HepG2 (cell line): ENCODE results near the gene GUCY2F. TPM values are rescaled to one million over a fixed set of nuclear protein-coding genes. Genes with fewer than 3 reads are reported as not detected.

ENCODE experiments used
- ATAC-seq: fragments of 200-7000 bp; cut with Tn5 transposase; 3 replicates; pipeline ENCODE4 v1.9.1; 2020; ENCODE audit warnings: mild to moderate bottlenecking, moderate library complexity
- BruUV-seq: library from RNA; stranded (reverse); fragments of 400-500 nt; replicated peaks from 2 replicates; lab custom pipeline; 2021; lab: Mats Ljungman, UMichigan
- CTCF ChIA-PET: fragments of 300-600 bp; formaldehyde crosslinking; extraction: SDS; loops from one replicate; lab custom pipeline; 2021; ENCODE audit warnings: low total read pairs, inconsistent platforms, low intra/inter-chr PET ratio; lab: Yijun Ruan, JAX
- POLR2A ChIA-PET: fragments of 350-600 bp; sonication (Branson Sonifier 250); formaldehyde crosslinking; loops from one replicate; lab custom pipeline; 2020; ENCODE audit warnings: antibody characterized with exemption, inconsistent platforms; lab: Yijun Ruan, JAX
- DNase-seq: peaks from one replicate; pipeline ENCODE4 v3.0.0-alpha.2; 2015; ENCODE audit warnings: low spot score
- FAIRE-seq: peaks from 3 replicates; lab custom pipeline; 2011; peaks lifted over from hg19 to GRCh38; lab: Jason Lieb, UNC
- H2AFZ ChIP-seq: one replicate; pipeline ENCODE4 v1.6.1; 2011; ENCODE audit warnings: low read length, inconsistent platforms
- H3K27ac ChIP-seq: fragments of 300-600 bp; 3 replicates; pipeline ENCODE4 v1.8.0; 2011; ENCODE audit warnings: mixed run types, mild to moderate bottlenecking, mixed read lengths, low read length, inconsistent platforms; ENCODE audit not compliant: insufficient read depth; ENCODE audit errors: extremely low read length
- H3K27me3 ChIP-seq, 2 experiments: fragments of 200-600 bp in 1 of 2; 2 replicates in 1 of 2; 3 replicates in 1 of 2; pipeline versions ENCODE4 v1.6.0 to v1.8.0; 2011; ENCODE audit warnings: low read length in 2 of 2, mild to moderate bottlenecking in 2 of 2, moderate library complexity in 2 of 2, inconsistent platforms in 1 of 2; ENCODE audit not compliant: insufficient read depth in 2 of 2, control insufficient read depth in 1 of 2
- H3K36me3 ChIP-seq, 2 experiments: fragments of 200-600 bp in 1 of 2; replicated peaks in 1 of 2; 2 replicates in 1 of 2; 3 replicates in 1 of 2; pipeline versions ENCODE4 v1.5.1 to v1.8.0; 2011; ENCODE audit warnings: low read length in 2 of 2, inconsistent platforms in 1 of 2; ENCODE audit not compliant: insufficient read depth in 2 of 2, control insufficient read depth in 1 of 2
- H3K4me1 ChIP-seq: 2 replicates; pipeline ENCODE4 v1.5.1; 2012; ENCODE audit warnings: low read length, inconsistent platforms; ENCODE audit not compliant: insufficient read depth
- H3K4me2 ChIP-seq: 2 replicates; pipeline ENCODE4 v1.6.0; 2011; ENCODE audit warnings: low read depth, low read length, inconsistent platforms
- H3K4me3 ChIP-seq, 3 experiments: fragments of 200-600 bp in 1 of 3; sonication (generic), shearing (Covaris generic) in 1 of 3; replicated peaks in 1 of 3; 2 replicates each; pipeline ENCODE4 v1.5.1; 2011 to 2016; ENCODE audit warnings: low read length in 3 of 3, inconsistent platforms in 2 of 3, low read depth in 2 of 3, mild to moderate bottlenecking in 2 of 3, control low read depth in 1 of 3, mixed read lengths in 1 of 3; ENCODE audit not compliant: insufficient read depth in 1 of 3
- H3K79me2 ChIP-seq: one replicate; pipeline ENCODE4 v1.6.1; 2011; ENCODE audit warnings: low read length, inconsistent platforms; ENCODE audit not compliant: insufficient read depth
- H3K9ac ChIP-seq: 2 replicates; pipeline ENCODE4 v1.6.0; 2011; ENCODE audit warnings: mild to moderate bottlenecking, low read depth, low read length, inconsistent platforms; ENCODE audit not compliant: insufficient read depth
- H3K9me3 ChIP-seq: 2 replicates; pipeline ENCODE4 v1.5.1; 2012; ENCODE audit warnings: mild to moderate bottlenecking, low read length
- H4K20me1 ChIP-seq: 2 replicates; pipeline ENCODE4 v1.6.0; 2011; ENCODE audit warnings: inconsistent platforms, mild to moderate bottlenecking, low read length, moderate library complexity; ENCODE audit not compliant: insufficient read depth
- CREBL2 ChIP-seq: sonication (generic); formaldehyde crosslinking; IDR thresholded peaks from 2 replicates; pipeline ENCODE4 v1.8.1; 2023; ENCODE audit warnings: missing genetic modification reagents, mild to moderate bottlenecking, borderline replicate concordance
- EP300 ChIP-seq, 3 experiments: sonication (generic) in 1 of 3; formaldehyde crosslinking in 1 of 3; IDR thresholded peaks; 2 replicates each; pipeline versions ENCODE4 v1.5.1 to v1.6.1; 2011 to 2020; ENCODE audit warnings: low read depth in 2 of 3, low read length in 2 of 3, borderline replicate concordance in 1 of 3, improper control_type of control experiment in 1 of 3, mild to moderate bottlenecking in 1 of 3, missing genetic modification reagents in 1 of 3, moderate library complexity in 1 of 3
- MEF2D ChIP-seq: sonication (generic); formaldehyde crosslinking; IDR thresholded peaks from 2 replicates; pipeline ENCODE4 v1.5.1; 2020; ENCODE audit warnings: mild to moderate bottlenecking, missing genetic modification reagents
- MTF2 ChIP-seq: sonication (generic); formaldehyde crosslinking; IDR thresholded peaks from 2 replicates; pipeline ENCODE4 v1.5.0; 2020; ENCODE audit warnings: missing genetic modification reagents, borderline replicate concordance
- RFXANK ChIP-seq: IDR thresholded peaks from 2 replicates; pipeline ENCODE4 v1.6.1; 2016
- RFXAP ChIP-seq: sonication (generic); formaldehyde crosslinking; IDR thresholded peaks from 2 replicates; pipeline ENCODE4 v1.4.0; 2020; ENCODE audit warnings: missing genetic modification reagents, borderline replicate concordance
- RXRB ChIP-seq: IDR thresholded peaks from 2 replicates; pipeline ENCODE4 v1.6.1; 2016; ENCODE audit warnings: borderline replicate concordance, missing genetic modification reagents, missing compliant biosample characterization
- ZFP36L2 ChIP-seq: sonication (generic); formaldehyde crosslinking; IDR thresholded peaks from 2 replicates; pipeline ENCODE4 v1.4.0; 2020; ENCODE audit warnings: missing genetic modification reagents
- ZMYM3 ChIP-seq: sonication (generic); formaldehyde crosslinking; IDR thresholded peaks from 2 replicates; pipeline ENCODE4 v1.5.1; 2020; ENCODE audit warnings: mild to moderate bottlenecking, missing genetic modification reagents
- ZNF3 ChIP-seq: IDR thresholded peaks from 2 replicates; pipeline ENCODE4 v1.7.0; 2017; ENCODE audit warnings: inconsistent platforms
- ZNF513 ChIP-seq: sonication (generic); formaldehyde crosslinking; conservative IDR thresholded peaks from 2 replicates; pipeline ENCODE4 v1.5.0; 2020; ENCODE audit warnings: missing genetic modification reagents
- ZNF552 ChIP-seq: sonication (generic); formaldehyde crosslinking; IDR thresholded peaks from 2 replicates; pipeline ENCODE4 v1.9.0; 2022; ENCODE audit warnings: missing genetic modification reagents, mild to moderate bottlenecking, borderline replicate concordance
- ZNF878 ChIP-seq: sonication (generic); formaldehyde crosslinking; IDR thresholded peaks from 2 replicates; pipeline ENCODE4 v1.8.1; 2023; ENCODE audit warnings: mild to moderate bottlenecking, missing genetic modification reagents, moderate library complexity
- whole genome bisulfite sequencing: methylation state at CpG from one replicate; pipeline ENCODE4 v1.1.6; 2017; ENCODE audit warnings: low lambda C conversion rate; 5-methylcytosine and 5-hydroxymethylcytosine counted together
- in situ Hi-C: cut with HindIII; loops from 2 replicates; pipeline ENCODE4 v1.10.0; 2017; ENCODE audit warnings: low pct_unique_long_range_greater_than_20kb; ENCODE audit not compliant: extremely low pct_ligation_motif_present
- intact Hi-C: fragments of 100-400 bp; cut with micrococcal nuclease; formaldehyde crosslinking; loops from one replicate; pipeline ENCODE4 v1.10.0; 2022; ENCODE audit not compliant: unreplicated experiment
- polyA plus RNA-seq, 8 experiments: library from polyadenylated mRNA; depleted of rRNA in 3 of 8; stranded (reverse) in 7 of 8; unstranded in 1 of 8; fragments of >200 nt; fragmentation: Illumina TruSeq in 4 of 8; extraction: Trizol in 4 of 8; gene quantifications; 2 replicates each; pipeline versions ENCODE4 v1.2.1 to v1.2.3, GENCODE V29; 2011 to 2016; ENCODE audit warnings: low read depth in 4 of 8, missing spikeins in 1 of 8, mixed read lengths in 1 of 8; ENCODE audit not compliant: insufficient read depth in 1 of 8
- total RNA-seq, 5 experiments: library from RNA; depleted of rRNA; stranded (reverse); fragments of >200 nt; fragmentation: Illumina TruSeq; extraction: Trizol; gene quantifications; 2 replicates each; pipeline ENCODE4 v1.2.3, GENCODE V29; 2016; ENCODE audit warnings: low read depth in 1 of 5

GUCY2F gene
- total and polyA plus RNA-seq, 2 of the 13 experiments (the other 11 are each of a cell fraction or from before 2014, with no cell fraction given), result 0.03 TPM; not detected in 1

- ChIA-PET CTCF (no interaction called here), POLR2A (no interaction called here)
- Histone ChIP-seq H4K20me1 (no peaks in the 10 kb centered on the region), H3K9ac (no peak overlapping the region), H3K36me3 (no peaks in the 10 kb centered on the region), H3K79me2 (no peaks in the 10 kb centered on the region), H3K9me3 (no peaks in the 10 kb centered on the region), H3K27ac (no peak overlapping the region), H3K4me2 (no peak overlapping the region), H3K4me3 (no peak overlapping the region)
- FAIRE-seq, result no peak
- WGBS, result 0% methylated on average over 1 of the region's 1 CpG
- ATAC-seq, result no peak
- DNase-seq, result no peak
- in situ Hi-C loops, result no loop called here
- intact Hi-C loops, result no loop called here
- no TSS peak for BruUV-seq
- TF ChIP-seq RXRB (CRISPR knock-in tag) (no peak), EP300 (IDR thresholded peaks at IDR 0.05; ENCODE audit: low read depth in 2 of 2, low read length in 2 of 2) (no peak), EP300 (CRISPR knock-in tag; IDR thresholded peaks at IDR 0.05; ENCODE audit: borderline replicate concordance) (no peak)
- TF ChIP-seq, all 625 proteins: peak for 0
- H2AFZ ChIP-seq, result no peak overlapping the region
- H3K27me3 ChIP-seq, result no peaks in the 10 kb centered on the region; a peak in 1 of 5 replicates
- H3K4me1 ChIP-seq, result no peaks in the 10 kb centered on the region
Observed at GRCh38 chrX:109511113-109511512, 29.2 kb upstream of the GUCY2F start.

- no peak for ATAC-seq
- Histone ChIP-seq H3K4me3 (no peak overlapping the region), H3K4me2 (no peak overlapping the region), H3K9ac (no peak overlapping the region), H3K79me2 (no peaks in the 10 kb centered on the region), H3K27me3 (no peaks in the 10 kb centered on the region), H2AFZ (no peak overlapping the region), H3K27ac (no peak overlapping the region), H3K9me3 (no peaks in the 10 kb centered on the region), H4K20me1 (no peaks in the 10 kb centered on the region), H3K36me3 (no peaks in the 10 kb centered on the region), H3K4me1 (no peaks in the 10 kb centered on the region)
- TF ChIP-seq ZNF3 (CRISPR knock-in tag), result no peak
- TF ChIP-seq MEF2D (CRISPR knock-in tag), result no peak
- TF ChIP-seq ZFP36L2, result no peak
- TF ChIP-seq MTF2 (CRISPR knock-in tag), result no peak
- no peak for TF ChIP-seq ZNF878 (CRISPR knock-in tag)
- no peak for TF ChIP-seq RFXAP
- no peak for TF ChIP-seq CREBL2 (CRISPR knock-in tag)
- TF ChIP-seq RFXANK, result no peak
- no peak for TF ChIP-seq ZNF552 (CRISPR knock-in tag)
- no peak for TF ChIP-seq ZNF513 (CRISPR knock-in tag)
- no peak for TF ChIP-seq ZMYM3 (CRISPR knock-in tag)
- no TSS peak for BruUV-seq
- in situ Hi-C loops, result no loop called here
- DNase-seq, result no peak
- intact Hi-C loops, result no loop called here
- no peak for FAIRE-seq
- POLR2A ChIA-PET, result no interaction called here
- CTCF ChIA-PET, result no interaction called here
Observed at GRCh38 chrX:109508915-109509314, 27.0 kb upstream of the GUCY2F start.
